HG03060 (cell line): ENCODE measurements around the gene ARHGAP24.
"Not testable (repeated sequence)": the region's sequence is repeated elsewhere in the genome, so short reads cannot be mapped to it uniquely, and the experiment has no call there.

Experiments used
- ATAC-seq: cut with Tn5 transposase; IDR thresholded peaks from one replicate; pipeline ENCODE4 v1.9.1; 2021; ENCODE audit warnings: low read depth, moderate number of reproducible peaks; ENCODE audit not compliant: unreplicated experiment

The ARHGAP24 gene

GRCh38 chr4:85639946-85640345, 165.0 kb downstream of the ARHGAP24 start:
- no peak for ATAC-seq

DNA sequence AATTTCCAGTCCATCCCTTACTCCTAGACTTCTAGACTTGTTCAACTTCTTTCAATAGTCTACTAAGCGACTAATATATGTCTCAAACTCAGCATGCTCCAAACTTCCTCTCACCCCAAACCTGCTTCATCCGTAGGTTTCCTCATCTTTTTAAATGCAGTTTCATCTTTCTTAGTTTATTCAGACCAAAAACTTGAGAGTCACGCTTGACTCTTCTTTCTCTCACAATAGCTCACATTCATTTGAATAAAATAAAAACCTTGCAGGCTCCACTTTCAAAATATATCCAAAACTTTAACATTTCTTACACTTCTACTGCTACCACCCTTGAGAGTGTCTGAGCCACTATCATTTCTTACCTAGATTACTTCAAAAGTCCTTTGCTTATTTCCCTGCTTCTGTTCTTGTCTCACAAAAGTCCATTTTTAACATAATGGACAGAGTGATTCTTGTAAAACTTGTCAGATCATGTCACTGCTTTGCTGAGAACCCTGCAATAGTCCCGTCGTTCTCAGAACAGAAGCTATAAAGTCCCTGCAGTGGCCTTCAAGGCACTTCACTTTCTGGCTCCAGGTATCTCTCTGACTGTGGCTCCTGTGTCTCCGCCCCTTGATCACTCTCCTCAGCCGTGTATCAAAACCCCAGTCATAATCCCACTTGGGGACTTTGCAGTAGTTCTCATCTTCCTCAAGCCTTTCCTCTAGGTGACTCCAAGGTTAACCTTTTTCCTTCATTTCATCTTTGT, 167.6 kb downstream of the ARHGAP24 start:
- no peak for ATAC-seq

DNA sequence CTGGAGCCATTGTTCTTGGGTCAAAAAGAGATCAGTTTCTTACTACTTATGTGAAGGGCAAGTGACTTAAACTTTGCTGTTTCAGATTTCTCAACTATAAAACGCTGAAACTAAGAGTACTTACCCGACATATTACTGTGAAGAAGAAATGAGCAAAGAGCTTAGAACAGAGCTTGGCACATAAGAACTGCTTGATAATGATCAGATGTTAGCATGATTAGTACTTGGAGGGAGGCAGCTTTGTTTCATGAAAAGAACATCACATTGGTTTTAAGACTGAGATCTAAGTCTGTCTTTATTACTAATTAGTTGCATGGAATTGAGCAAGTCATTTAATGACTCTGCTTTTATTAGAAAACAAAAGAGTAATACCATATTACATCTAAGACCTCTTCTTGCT, 169.1 kb downstream of the ARHGAP24 start:
- no peak for ATAC-seq

- no peak for ATAC-seq
Measured at GRCh38 chr4:85650908-85651307, 176.0 kb downstream of the ARHGAP24 start.

- ATAC-seq: no peak
Measured at GRCh38 chr4:85656759-85657505, 182.0 kb downstream of the ARHGAP24 start.

DNA sequence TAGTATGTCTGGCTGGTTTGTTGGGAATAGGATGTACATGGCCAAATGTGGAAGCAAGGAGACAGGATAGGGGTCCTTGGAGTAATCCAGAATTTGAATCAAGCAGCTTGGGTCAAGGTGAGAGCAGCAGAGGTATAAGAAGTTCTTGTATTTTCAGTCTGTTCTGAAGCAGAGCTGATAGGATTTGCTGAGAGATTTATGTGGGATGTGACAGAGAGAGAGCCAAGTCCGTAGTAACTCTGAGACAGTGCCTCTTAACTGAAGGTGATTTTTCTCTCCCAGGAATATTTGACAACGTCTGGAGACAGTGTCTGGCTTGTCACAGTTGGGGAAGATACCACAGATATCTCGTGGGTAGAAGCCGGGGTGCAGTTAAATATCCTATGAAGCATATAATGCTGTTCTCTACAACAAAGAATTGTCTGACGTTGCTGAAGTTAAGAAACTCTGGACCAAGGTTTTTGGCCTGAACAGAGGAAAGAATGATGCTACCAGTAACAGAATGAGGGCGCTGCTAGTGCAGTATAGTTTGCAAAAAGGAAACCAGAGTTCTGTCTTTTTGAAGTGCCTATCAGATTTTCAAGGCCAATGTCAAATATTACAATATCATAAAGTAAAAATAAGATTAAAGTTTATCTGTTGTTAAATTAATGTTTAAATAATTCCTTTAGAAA, 184.0 kb downstream of the ARHGAP24 start:
- no peak for ATAC-seq

GRCh38 chr4:85659610-85660218, 184.8 kb downstream of the ARHGAP24 start:
- ATAC-seq: no peak

- not testable (repeated sequence) for ATAC-seq
Measured at GRCh38 chr4:85666625-85667024, 191.7 kb downstream of the ARHGAP24 start.

DNA sequence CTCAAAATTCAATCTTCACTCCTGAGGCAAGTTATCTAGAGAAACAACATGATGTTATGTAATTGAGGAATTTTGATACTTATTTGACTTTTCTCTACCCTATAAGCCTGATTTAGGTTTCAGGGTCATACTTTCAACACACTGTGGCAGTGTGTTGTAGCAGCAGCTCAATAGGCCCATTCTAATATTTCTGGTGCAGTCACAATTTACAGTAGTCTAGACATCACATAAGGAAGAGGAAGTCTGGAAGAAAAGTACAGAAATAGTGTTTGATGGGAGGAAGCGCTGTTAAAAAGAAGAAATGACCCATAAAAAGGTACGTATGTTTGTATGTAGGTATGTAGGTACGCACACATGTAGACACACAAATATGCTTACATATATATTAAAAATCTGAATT, 194.3 kb downstream of the ARHGAP24 start:
- no peak for ATAC-seq

GRCh38 chr4:85669992-85670548, 195.1 kb downstream of the ARHGAP24 start:
- no peak for ATAC-seq

- ATAC-seq: no peak
Measured at GRCh38 chr4:85671120-85671519, 196.2 kb downstream of the ARHGAP24 start.

DNA sequence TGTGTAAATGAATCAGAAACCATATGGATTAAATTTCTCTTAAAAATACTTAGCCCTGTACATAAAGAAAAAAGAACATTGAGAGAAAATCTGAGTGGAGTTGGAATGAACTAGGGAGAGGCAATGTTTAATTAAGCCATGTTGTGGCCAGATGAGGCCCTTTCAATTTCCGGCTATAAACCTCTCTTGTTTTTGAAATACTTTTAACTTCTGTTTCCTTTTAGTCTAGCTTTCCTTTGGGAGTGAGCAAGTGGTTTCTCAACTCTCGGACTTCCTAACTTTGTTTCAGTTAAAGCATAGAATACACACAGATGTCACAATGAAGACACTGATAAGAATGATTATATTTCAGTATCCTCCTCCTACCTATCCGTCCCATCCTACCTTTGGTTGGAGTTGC, 197.2 kb downstream of the ARHGAP24 start:
- ATAC-seq: no peak

- ATAC-seq: no peak
Measured at GRCh38 chr4:85672959-85673358, 198.0 kb downstream of the ARHGAP24 start.

- ATAC-seq: no peak
Measured at GRCh38 chr4:85673540-85673939, 198.6 kb downstream of the ARHGAP24 start.

DNA sequence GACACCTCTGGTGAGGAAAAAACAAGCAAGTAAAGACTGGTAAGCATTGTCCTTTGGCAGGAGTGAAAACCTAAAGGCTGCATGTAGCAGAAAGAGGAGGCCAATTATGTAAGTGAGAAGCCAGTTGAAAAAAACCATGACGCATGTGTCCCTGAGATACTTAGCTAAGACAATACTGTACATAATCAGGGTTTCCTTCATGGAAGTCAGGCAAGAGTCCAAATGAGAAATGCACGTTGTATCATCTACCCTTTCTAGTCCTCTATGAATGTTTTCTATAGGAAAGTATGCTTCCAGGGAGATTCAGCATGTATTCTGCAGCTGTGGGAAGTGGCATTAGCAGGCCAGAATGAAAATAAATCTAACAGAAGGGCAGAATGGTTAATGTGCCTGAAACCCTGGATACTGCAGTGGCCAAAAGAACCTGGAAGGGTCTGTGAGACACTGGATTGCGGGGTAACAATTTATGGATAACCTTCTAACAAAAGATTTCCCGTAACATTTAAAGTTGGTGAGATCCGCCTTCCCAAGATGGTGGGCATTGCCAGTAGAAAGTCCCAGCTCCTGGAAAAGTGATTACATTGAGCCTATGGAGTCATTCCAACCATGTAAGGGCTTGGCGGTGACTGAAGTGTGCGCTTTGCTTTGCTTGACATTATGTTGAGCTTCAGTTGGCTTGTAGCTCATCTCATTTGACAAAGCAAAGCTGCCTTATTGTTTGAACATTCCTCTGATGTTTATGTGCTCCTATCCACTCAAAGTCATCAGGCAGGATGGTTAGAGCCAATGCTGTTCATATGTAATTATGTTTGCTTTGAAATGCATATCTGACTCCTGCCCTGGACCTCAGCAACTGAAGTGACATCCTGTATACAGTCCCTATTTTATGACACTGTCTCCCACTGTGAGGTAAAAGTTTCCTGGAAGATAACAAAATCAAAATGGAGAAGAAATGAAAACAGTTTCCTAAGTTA, 200.4 kb downstream of the ARHGAP24 start:
- ATAC-seq: no peak

DNA sequence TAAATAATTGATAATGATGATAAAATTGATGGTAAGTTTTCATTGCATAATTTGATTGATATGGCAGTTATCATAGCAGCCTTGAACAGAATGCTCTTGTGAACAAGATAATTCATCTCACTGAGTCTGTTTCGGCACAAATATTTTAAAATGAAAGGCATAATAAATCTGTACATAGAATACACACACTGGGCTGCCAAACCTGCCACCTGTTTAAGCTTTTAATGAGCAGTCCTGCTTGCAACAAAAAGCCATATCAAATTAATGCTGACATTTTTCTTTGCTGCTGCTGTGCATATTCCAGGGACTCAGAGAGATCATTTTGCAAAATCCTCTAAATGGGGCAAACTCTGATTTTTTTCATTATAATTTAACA, 201.1 kb downstream of the ARHGAP24 start:
- no peak for ATAC-seq

DNA sequence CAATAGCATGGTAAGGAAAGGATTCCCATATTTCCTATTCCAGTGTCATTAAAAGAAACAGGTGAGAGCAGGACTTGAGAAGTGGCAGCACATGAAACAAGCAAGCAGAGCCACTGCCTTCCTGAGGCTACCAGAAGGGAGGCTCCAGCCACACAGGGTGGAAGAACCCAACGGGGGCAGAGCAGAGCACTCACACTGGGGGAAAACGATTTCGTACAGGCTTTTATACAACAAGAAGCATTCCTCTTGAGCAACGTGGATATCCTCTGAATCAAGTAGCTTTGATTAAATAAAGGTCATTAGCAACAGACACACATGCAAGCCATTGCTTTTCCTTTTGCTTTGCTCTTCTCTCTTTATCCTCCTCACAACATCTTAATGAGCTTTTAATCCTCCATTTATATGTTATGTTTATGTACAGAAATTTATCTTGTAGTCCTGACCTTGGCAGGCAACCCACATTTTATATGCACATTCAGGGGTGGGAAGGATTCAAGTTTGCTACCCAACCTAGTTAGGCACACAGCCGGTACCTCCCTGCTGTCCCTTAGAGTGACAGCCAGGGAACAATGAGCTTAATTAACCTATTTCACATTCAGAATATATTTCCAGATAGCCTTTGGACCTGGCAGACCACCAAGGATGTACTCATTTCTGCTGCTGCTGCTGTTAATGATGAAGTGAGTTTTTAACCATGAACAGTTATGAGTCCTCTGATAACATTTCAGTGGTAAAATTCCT, 202.1 kb downstream of the ARHGAP24 start:
- ATAC-seq: no peak

- ATAC-seq: no peak
Measured at GRCh38 chr4:85681221-85681657, 206.3 kb downstream of the ARHGAP24 start.

DNA sequence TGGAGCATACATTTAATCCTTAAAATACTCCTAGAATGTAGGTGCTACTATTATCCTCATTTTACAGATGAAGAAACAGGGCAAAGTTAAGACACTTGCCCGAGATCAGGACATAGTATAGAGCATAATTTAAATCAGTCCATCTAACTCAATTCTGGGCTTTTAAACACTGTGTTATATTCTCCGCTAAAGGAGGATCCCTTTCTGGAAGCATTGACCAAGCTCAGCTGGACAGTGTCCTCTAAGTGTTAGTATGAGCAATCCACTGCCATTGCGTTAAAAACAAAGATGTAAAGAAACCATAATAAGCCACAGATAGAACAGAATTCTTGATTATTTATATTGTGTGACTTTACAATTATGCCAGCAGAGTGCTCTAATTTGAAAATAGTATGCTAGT, 207.0 kb downstream of the ARHGAP24 start:
- ATAC-seq: no peak
